Measurements from ENCODE around the gene MDGA2. TPM values are rescaled to one million over a fixed set of nuclear protein-coding genes. Genes with fewer than 3 reads are reported as not detected.

Gene MDGA2
- total and polyA plus RNA-seq, 2 of the 8 experiments (the other 6 are each of a cell fraction or from before 2014, with no cell fraction given), result 0.11 to 0.69 TPM

DNA sequence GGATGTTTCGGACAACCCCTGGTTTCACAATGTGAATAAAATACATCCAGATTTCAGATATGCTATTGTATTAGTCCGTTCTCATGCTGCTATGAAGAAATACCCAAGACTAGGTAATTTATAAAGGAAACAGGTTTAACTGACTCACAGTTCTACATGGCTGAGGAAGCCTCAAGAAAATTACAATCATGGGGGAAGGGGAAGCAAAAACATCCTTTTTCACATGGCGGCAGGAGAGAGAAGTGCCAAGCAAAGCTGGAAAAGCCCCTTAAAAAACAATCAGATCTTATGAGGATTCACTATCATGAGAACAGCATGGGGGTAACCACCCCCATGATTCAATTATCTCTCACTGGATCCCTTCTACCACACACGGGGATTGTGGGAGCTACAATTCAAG is 451.7 kb downstream of the MDGA2 start (continued):
- TF ChIP-seq, protein P1, sequence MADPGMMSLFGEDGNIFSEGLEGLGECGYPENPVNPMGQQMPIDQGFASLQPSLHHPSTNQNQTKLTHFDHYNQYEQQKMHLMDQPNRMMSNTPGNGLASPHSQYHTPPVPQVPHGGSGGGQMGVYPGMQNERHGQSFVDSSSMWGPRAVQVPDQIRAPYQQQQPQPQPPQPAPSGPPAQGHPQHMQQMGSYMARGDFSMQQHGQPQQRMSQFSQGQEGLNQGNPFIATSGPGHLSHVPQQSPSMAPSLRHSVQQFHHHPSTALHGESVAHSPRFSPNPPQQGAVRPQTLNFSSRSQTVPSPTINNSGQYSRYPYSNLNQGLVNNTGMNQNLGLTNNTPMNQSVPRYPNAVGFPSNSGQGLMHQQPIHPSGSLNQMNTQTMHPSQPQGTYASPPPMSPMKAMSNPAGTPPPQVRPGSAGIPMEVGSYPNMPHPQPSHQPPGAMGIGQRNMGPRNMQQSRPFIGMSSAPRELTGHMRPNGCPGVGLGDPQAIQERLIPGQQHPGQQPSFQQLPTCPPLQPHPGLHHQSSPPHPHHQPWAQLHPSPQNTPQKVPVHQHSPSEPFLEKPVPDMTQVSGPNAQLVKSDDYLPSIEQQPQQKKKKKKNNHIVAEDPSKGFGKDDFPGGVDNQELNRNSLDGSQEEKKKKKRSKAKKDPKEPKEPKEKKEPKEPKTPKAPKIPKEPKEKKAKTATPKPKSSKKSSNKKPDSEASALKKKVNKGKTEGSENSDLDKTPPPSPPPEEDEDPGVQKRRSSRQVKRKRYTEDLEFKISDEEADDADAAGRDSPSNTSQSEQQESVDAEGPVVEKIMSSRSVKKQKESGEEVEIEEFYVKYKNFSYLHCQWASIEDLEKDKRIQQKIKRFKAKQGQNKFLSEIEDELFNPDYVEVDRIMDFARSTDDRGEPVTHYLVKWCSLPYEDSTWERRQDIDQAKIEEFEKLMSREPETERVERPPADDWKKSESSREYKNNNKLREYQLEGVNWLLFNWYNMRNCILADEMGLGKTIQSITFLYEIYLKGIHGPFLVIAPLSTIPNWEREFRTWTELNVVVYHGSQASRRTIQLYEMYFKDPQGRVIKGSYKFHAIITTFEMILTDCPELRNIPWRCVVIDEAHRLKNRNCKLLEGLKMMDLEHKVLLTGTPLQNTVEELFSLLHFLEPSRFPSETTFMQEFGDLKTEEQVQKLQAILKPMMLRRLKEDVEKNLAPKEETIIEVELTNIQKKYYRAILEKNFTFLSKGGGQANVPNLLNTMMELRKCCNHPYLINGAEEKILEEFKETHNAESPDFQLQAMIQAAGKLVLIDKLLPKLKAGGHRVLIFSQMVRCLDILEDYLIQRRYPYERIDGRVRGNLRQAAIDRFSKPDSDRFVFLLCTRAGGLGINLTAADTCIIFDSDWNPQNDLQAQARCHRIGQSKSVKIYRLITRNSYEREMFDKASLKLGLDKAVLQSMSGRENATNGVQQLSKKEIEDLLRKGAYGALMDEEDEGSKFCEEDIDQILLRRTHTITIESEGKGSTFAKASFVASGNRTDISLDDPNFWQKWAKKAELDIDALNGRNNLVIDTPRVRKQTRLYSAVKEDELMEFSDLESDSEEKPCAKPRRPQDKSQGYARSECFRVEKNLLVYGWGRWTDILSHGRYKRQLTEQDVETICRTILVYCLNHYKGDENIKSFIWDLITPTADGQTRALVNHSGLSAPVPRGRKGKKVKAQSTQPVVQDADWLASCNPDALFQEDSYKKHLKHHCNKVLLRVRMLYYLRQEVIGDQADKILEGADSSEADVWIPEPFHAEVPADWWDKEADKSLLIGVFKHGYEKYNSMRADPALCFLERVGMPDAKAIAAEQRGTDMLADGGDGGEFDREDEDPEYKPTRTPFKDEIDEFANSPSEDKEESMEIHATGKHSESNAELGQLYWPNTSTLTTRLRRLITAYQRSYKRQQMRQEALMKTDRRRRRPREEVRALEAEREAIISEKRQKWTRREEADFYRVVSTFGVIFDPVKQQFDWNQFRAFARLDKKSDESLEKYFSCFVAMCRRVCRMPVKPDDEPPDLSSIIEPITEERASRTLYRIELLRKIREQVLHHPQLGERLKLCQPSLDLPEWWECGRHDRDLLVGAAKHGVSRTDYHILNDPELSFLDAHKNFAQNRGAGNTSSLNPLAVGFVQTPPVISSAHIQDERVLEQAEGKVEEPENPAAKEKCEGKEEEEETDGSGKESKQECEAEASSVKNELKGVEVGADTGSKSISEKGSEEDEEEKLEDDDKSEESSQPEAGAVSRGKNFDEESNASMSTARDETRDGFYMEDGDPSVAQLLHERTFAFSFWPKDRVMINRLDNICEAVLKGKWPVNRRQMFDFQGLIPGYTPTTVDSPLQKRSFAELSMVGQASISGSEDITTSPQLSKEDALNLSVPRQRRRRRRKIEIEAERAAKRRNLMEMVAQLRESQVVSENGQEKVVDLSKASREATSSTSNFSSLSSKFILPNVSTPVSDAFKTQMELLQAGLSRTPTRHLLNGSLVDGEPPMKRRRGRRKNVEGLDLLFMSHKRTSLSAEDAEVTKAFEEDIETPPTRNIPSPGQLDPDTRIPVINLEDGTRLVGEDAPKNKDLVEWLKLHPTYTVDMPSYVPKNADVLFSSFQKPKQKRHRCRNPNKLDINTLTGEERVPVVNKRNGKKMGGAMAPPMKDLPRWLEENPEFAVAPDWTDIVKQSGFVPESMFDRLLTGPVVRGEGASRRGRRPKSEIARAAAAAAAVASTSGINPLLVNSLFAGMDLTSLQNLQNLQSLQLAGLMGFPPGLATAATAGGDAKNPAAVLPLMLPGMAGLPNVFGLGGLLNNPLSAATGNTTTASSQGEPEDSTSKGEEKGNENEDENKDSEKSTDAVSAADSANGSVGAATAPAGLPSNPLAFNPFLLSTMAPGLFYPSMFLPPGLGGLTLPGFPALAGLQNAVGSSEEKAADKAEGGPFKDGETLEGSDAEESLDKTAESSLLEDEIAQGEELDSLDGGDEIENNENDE (IDR thresholded peaks at IDR 0.05; ENCODE audit: insufficient replicate concordance, low read length), result no peak
- TF ChIP-seq BRCA1 (IDR thresholded peaks at IDR 0.05; ENCODE audit: low read depth, low read length), result no peak

Measured in H1 (cell line).